Prostate gland (tissue), 2 donors: ENCODE data around the gene PERP. TPM values are rescaled to one million over a fixed set of nuclear protein-coding genes. Genes with fewer than 3 reads are reported as not detected.

Source experiments
- DNase-seq: peaks from one replicate; pipeline ENCODE4 v3.0.0-alpha.2; 2019; ENCODE audit warnings: low spot score
- H3K27ac ChIP-seq, 2 donors: fragments of 200-600 bp; sonication (generic); 2 replicates each; pipeline ENCODE4 v1.5.1; 2017 to 2019
- H3K27me3 ChIP-seq: fragments of 200-600 bp; sonication (generic); replicated peaks from 2 replicates; pipeline ENCODE4 v1.5.1; 2019; ENCODE audit not compliant: insufficient read depth
- H3K36me3 ChIP-seq, 2 donors: fragments of 200-600 bp; sonication (generic); 1 replicate in 1 of 2; 2 replicates in 1 of 2; pipeline versions ENCODE4 v1.5.1 to v1.8.1; 2017 to 2019
- H3K4me1 ChIP-seq: fragments of 200-600 bp; sonication (generic); replicated peaks from 2 replicates; pipeline ENCODE4 v1.5.1; 2019
- H3K4me3 ChIP-seq, 2 donors: fragments of 200-600 bp; sonication (generic); 2 replicates each; pipeline ENCODE4 v1.5.1; 2017 to 2019
- H3K9me3 ChIP-seq: fragments of 200-600 bp; sonication (generic); 2 replicates; pipeline ENCODE4 v1.5.1; 2017
- CTCF ChIP-seq, 4 experiments: fragments of 200-600 bp in 2 of 4; fragments of 450-650 bp in 2 of 4; sonication (generic) in 2 of 4; IDR thresholded peaks; 1 replicate in 3 of 4; 2 replicates in 1 of 4; pipeline ENCODE4 v1.5.1; 2016 to 2019; ENCODE audit warnings: antibody characterized with exemption in 4 of 4, mild to moderate bottlenecking in 2 of 4, moderate library complexity in 2 of 4
- POLR2A ChIP-seq: fragments of 450-650 bp; IDR thresholded peaks from one replicate; pipeline ENCODE4 v1.6.1; 2016; ENCODE audit warnings: antibody characterized with exemption, mild to moderate bottlenecking
- POLR2AphosphoS5 ChIP-seq: sonication (generic); formaldehyde crosslinking; IDR thresholded peaks from one replicate; pipeline ENCODE4 v1.6.1; 2017; ENCODE audit warnings: antibody characterized with exemption
- WGBS: methylation state at CpG from one replicate; pipeline ENCODE4 v1.1.5; 2018; 5-methylcytosine and 5-hydroxymethylcytosine counted together
- intact Hi-C: fragments of 100-400 bp; cut with DNase I; formaldehyde crosslinking; loops from one replicate; pipeline ENCODE4 v1.14.2; 2022
- total RNA-seq, 2 donors: library from RNA; depleted of rRNA; stranded (reverse); fragments of >200 nt; gene quantifications; one replicate each; pipeline ENCODE4 v1.1.0, GENCODE V29; 2016

Gene PERP
- total RNA-seq, 2 donors from 2014 or later = 64.4 to 149 TPM

- WGBS = 64% methylated on average over 1 of the region's 1 CpG
- no peak for DNase-seq
- no peaks in the 10 kb centered on the region for H3K27me3 ChIP-seq
- H3K36me3 ChIP-seq = no peaks in the 10 kb centered on the region
- no peak overlapping the region for H3K27ac ChIP-seq
- H3K4me3 ChIP-seq = no peak overlapping the region
- intact Hi-C loops = no loop called here
- no peak for TF ChIP-seq POLR2A
- TF ChIP-seq CTCF (IDR thresholded peaks at IDR 0.05) = no peak
- no peak for TF ChIP-seq POLR2AphosphoS5
- no peaks in the 10 kb centered on the region for H3K4me1 ChIP-seq
- no peaks in the 10 kb centered on the region for H3K9me3 ChIP-seq
Observed at GRCh38 chr6:138044972-138045371, 62.2 kb downstream of the PERP start.

GRCh38 chr6:138044458-138044857 is 62.8 kb downstream of the PERP start:
- no peak overlapping the region for H3K27ac ChIP-seq
- H3K36me3 ChIP-seq = no peaks in the 10 kb centered on the region
- intact Hi-C loops = no loop called here
- H3K27me3 ChIP-seq = no peaks in the 10 kb centered on the region
- no peaks in the 10 kb centered on the region for H3K9me3 ChIP-seq
- DNase-seq = no peak
- H3K4me1 ChIP-seq = no peaks in the 10 kb centered on the region
- WGBS = 82% methylated on average over 4 of the region's 4 CpGs
- TF ChIP-seq CTCF (IDR thresholded peaks at IDR 0.05) (no peak), POLR2A (no peak), POLR2AphosphoS5 (no peak)
- H3K4me3 ChIP-seq = no peak overlapping the region

Other genes starting within 250 kb of the PERP start
- gene TNFAIP3, start 240.2 kb downstream of the PERP start, total RNA-seq = 10 to 100 TPM; 13.0 to 19.9 TPM
- 10 to 100 TPM; 41.0 to 80.1 TPM for gene ARFGEF3, start 54.5 kb upstream of the PERP start, total RNA-seq
- not detected for gene PBOV1, start 111.1 kb upstream of the PERP start, total RNA-seq